Skin of body (tissue), 2 donors: ENCODE data around the gene DENND1C. TPM values are rescaled to one million over a fixed set of nuclear protein-coding genes. Genes with fewer than 3 reads are reported as not detected.

ENCODE experiments used
- DNase-seq: peaks from one replicate; lab custom pipeline; 2025; lab: John Stamatoyannopoulos, UW
- total RNA-seq: library from RNA; depleted of rRNA; stranded (reverse); fragments of >200 nt; gene quantifications from one replicate; pipeline ENCODE4 v1.2.3, GENCODE V29; 2014

The DENND1C gene, protein sequence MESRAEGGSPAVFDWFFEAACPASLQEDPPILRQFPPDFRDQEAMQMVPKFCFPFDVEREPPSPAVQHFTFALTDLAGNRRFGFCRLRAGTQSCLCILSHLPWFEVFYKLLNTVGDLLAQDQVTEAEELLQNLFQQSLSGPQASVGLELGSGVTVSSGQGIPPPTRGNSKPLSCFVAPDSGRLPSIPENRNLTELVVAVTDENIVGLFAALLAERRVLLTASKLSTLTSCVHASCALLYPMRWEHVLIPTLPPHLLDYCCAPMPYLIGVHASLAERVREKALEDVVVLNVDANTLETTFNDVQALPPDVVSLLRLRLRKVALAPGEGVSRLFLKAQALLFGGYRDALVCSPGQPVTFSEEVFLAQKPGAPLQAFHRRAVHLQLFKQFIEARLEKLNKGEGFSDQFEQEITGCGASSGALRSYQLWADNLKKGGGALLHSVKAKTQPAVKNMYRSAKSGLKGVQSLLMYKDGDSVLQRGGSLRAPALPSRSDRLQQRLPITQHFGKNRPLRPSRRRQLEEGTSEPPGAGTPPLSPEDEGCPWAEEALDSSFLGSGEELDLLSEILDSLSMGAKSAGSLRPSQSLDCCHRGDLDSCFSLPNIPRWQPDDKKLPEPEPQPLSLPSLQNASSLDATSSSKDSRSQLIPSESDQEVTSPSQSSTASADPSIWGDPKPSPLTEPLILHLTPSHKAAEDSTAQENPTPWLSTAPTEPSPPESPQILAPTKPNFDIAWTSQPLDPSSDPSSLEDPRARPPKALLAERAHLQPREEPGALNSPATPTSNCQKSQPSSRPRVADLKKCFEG
- 0.69 TPM for total RNA-seq

GRCh38 chr19:6481541-6482342 is at the start of gene DENND1C:
Gene DENND1C (minus strand): TSS chr19:6481787. CDS start chr19:6481695, 92 bp downstream.
- no peak for DNase-seq

DNA sequence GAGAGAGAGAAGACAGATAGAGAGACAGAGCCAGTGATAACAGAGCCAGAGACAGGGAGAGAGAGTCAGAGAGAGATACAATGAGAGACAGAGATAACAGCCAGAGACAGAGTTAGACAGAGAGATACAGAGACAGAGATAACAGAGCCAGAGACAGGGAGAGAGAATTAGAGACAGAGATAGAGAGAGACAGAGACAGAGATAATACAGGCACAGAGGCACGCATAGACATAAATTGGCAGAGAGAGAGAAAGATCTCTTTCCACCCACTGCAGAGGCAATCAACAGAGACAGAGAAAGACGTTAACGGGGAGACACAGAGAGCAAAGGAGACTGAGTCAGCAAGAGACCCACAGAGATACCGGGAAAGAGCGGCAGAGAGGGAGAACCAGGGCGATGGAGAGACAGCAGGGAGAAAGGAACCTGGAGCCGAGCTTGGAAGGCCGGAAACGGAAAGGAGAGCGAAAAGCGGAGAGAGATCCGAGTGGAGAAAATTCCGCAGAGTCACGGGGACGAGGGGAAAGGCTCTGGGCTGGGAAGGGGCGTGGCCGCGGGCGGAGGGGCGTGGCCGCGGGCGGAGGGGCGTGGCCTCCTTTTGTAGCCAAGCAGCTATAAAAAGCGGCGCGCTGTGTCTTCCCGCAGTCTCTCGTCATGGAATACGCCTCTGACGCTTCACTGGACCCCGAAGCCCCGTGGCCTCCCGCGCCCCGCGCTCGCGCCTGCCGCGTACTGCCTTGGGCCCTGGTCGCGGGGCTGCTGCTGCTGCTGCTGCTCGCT is 49.0 kb upstream of the DENND1C start, which contains the start of gene TNFSF9:
TSS of gene TNFSF9 (plus strand) at position 641 of the 777 bp plus-strand sequence. CDS start at position 652, 11 bp downstream.
- DNase-seq, result peak; percentile 82

- no peak for DNase-seq
These were observed 48.4 kb upstream of the DENND1C start for GRCh38 chr19:6529937-6530385.

DNA sequence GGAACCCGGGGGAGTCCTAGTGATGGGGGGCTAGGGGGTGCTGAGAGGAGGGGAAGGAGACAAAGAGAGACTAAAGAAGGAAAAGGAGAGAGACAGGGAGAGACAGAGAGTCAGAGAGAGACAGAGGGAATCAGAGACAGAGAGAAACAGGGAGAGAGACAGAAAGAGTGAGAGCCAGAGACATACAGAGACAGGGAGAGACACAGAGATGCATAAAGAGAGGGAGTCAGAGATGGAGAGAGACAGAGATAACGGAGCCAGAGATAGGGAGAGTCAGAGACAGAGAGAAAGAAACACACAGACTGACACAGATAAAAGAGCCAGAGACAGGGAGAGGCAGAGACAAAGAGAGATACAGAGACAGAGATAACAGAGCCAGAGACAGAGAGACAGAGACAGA is 47.8 kb upstream of the DENND1C start:
- DNase-seq, result no peak

DNA sequence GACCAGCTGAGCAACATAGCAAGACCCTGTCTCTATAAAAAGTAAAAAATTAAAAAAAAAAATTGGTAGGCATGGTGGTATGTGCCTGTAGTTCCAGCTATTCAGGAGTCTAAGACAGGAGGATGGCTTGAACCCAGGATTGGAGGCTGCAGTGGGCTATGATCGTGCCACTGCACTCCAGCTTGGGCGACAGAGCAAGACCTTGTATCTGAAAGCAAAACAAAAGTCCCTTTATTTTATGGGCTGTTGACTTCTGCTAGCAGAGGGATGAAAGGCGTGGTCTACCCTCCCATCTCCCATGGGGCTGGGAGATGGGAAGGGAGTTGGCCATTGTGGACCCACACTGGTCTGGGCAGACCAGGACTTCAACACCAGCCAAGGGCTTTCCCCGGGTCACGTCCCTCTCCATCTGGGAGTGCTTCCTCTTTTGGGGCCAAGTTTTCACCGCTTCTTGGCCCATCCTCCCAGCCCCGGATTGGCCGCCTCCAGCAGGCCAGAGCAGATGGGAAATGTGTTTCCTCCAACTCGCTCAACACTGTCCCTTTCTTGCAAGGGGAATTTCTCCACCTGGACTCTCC is 47.0 kb upstream of the DENND1C start:
- peak; percentile 35 for DNase-seq

DNA sequence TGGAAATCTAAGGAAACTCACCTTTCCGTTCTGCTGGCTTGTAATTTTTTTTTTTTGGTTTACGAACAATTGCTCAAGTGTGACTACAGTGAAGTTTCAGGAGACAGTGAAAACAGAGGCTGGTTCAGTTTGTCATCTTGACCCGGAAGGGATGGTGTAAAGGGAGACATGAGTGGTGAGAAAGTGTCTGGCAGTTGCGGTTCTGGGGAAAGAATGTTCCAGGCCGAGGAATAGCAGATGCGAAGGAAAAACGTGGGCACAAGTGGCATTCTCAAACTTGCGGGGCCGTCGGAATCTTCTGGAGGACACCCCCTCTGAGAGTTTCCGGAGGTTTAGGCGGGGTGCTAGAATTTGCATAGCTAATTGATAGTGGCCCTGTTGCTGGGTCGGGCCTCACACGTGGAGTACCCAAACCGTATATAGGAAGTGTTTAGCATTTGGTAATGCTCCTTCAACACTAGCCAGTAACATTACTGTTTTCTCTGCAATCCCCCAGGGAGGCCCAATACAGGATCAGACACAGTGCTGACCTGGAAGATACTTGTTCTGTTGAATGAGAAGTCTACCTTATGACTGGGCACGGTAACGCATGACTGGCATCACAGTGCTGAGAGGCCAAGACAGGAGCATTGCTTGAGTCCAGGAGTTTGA is 46.4 kb upstream of the DENND1C start:
- no peak for DNase-seq

DNA sequence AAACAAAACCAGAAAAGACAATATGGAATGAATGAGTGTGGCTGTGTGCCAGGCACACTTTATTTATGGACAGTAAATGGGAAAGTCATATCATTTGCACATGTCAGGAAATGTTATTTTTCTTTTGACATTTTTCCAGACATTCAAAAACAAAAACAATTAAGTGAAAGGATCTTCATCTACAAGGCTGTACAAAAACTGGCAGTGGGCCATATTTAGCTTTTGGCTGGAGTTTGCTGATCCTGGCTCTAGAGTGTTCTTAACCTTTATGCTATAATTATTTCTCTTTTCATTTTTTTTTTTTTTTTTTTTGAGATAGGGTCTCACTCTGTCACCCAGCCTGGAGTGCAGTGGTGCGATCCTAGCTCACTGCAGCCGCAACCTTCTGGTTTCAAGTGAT is 42.7 kb upstream of the DENND1C start:
- DNase-seq, result peak; percentile 76

GRCh38 chr19:6522712-6523111 is 41.1 kb upstream of the DENND1C start:
- no peak for DNase-seq

GRCh38 chr19:6521718-6522646 is 40.4 kb upstream of the DENND1C start:
- no peak for DNase-seq

DNA sequence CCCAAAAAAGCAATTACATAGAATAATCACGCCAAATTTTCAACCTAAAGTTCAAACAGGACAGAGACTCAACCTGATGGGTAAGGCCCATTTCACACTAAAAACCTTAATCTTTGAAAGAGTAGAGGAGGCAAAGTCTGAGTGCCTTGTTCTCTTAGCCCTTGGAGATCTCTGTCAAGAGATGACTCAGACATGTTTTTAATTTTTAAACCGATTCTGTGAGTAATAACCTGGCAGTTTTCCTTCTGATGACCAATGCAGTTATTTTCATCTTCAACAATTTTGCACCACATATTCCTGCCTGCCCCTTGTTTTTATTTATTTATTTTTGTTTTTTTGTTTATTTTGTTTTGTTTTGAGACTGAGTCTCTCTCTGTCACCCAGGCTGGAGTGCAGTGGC is 37.7 kb upstream of the DENND1C start:
- DNase-seq, result no peak

- no peak for DNase-seq
These were observed 36.7 kb upstream of the DENND1C start for GRCh38 chr19:6518145-6518911.

DNA sequence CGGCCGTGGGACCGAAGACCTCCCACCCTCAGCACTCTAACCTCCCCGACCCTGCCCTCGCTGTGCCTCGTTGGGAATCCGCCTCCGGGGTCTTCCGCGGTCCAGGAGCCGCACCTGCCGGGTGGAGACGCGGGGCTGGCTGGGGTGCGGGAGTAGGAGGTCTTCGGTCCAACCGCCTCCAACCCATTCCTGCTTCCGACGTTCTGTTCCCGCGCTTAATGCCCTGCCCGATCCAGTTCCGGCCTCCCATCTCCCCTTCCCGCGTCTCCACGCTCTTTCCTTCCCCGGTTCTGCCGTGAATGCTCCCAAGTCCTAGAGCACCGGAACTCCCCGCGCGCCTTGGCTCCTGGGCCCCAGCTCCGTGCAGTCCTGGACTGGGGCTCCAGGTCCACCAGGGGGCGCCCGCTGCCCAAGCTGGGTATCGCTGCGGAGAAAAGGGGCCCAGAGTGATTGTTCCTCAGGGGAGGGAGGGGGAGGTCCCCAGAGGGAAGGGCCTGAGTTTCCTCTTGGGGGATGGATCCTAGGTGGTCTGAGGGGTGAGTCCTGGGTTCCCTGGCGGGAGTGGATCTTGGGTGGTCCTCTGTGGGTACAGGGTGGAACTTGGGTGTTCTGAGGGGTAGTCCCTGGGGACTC is 35.2 kb upstream of the DENND1C start:
- DNase-seq, result peak; percentile 81

DNA sequence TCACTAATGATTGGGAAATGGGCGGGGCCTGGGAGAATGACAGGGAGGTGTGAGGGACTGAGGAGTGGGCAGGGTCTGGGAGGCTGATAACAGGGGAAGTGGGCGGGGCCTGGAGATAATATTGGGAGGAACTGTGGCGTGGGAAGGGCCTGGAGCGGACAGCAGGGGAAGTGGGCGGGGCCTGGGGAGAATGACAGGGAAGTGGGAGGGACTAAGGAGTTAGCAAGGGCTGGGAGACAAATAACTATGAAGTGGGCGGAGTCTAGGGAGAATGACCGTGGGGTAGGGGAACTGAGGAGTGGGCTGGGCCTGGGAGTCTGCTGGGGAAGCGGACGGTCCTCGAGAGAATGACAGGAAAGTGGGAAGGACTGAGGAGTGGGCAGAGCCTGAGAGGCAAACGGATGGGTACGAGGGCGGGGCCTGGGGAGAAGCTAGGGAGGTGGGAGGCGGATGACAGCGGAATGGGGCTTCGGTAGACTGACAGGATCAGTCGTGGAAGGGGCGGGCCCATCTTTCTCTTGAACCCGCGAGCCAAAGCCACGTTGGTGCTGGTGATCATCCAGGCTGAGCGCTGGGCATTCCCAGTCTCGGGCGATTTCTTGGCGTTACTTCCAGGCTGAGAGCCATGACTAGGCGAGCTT is 34.6 kb upstream of the DENND1C start:
- DNase-seq, result peak; percentile 90

DNA sequence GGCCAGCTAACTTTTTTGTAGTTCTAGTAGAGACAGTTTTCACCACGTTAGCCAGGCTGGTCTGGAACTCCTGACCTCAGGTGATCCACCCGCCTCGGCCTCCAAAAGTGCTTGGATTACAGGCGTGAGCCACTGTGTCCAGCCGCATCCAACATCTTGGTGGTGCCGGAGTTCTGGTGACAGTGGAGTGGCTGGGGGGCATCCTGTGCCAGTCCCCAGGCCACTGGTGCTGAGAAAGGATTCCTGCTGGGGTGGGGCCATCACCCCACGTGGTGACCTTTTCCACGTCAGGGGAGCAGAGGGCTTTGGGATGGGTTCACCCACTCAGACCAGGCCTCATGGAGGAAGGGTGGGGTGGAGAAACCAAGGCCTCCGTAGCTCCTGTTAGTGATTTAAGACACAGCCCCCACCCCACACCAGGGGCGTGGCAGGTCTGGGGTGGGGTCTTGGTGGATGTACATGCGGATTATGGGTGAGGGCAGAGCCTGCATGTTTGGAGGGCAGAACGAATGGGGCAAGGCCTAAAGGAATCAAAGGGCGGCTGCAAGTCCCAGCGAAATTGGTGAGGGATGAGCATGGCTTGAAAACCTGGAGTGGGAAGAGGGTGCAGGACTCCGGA is 33.4 kb upstream of the DENND1C start:
- no peak for DNase-seq

DNA sequence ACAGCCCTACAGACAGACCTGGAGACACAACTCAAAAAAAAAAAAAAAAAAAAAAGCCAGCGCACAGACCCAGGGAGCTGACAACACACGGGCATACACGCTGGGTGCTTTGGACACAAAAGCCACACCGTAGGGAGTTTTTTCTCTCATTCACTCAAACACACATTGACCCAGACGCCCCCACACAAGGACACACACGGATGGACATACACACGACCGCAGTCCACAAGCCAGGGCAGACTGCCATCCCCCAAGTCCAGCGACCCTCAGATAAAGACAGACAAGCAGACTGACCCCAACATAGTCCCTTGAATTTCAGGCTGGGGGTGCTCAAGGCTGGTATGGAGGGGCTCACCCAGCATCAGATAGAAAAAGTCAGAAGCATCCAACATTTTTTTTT is 32.5 kb upstream of the DENND1C start:
- DNase-seq, result no peak

GRCh38 chr19:6510618-6511017 is 29.0 kb upstream of the DENND1C start:
- DNase-seq, result no peak
